GM06990 (cell line): Measurements from ENCODE around the gene EXOC3L4.

ENCODE experiments used
- DNase-seq: peaks from one replicate; pipeline ENCODE4 v3.0.0-alpha.2; 2011; ENCODE audit not compliant: insufficient read length; ENCODE audit errors: extremely low read depth
- H3K27me3 ChIP-seq: replicated peaks from 2 replicates; pipeline ENCODE4 v1.6.0; 2011; ENCODE audit warnings: low read length; ENCODE audit not compliant: control insufficient read depth, insufficient read depth
- H3K36me3 ChIP-seq: 2 replicates; pipeline ENCODE4 v1.5.1; 2011; ENCODE audit warnings: low read length; ENCODE audit not compliant: control insufficient read depth, insufficient read depth
- H3K4me3 ChIP-seq: replicated peaks from 2 replicates; pipeline ENCODE4 v1.5.1; 2011; ENCODE audit warnings: low read depth, mild to moderate bottlenecking, control low read depth, low read length
- TF ChIP-seq, protein P1 (sequence below): IDR thresholded peaks from 2 replicates; pipeline ENCODE4 v1.5.1; 2011; ENCODE audit warnings: low read length, control low read depth, mild to moderate bottlenecking, inconsistent platforms; ENCODE audit not compliant: insufficient read depth, poor library complexity, severe bottlenecking

Gene EXOC3L4

DNA sequence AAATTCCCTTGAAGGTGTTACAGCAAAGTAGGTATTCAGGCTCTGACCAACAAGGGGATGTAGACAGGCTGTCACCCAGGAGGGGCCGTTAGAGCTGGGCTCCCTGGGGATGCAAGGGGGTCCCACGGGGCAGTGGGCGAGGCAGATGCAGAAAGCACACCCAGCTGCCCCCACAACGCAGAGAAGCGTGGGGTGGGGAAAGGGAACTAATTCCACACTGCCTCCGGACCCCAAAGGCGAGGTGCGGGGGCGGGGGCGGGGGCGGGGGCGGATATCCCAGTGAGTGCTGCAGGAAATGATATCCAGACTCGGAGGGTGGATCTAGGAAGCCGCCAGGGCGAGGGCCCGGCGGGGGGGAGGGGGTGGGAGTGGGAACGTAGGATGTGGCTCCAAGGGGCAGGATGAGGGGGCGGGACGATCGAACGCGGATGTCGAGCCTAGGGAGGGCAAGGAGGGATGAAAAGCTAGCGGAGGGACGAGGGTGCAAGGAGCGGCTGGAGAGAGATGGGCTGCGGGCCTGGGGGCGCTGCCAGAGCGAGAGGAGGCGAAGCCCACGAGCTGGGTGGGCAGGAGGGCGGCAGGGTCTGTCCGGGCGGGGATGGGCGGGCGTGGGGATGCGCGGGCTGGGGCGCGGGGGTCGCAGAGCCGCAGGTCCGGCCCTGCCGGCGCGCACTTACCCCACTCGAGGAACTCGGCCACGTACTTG is 38.0 kb upstream of the EXOC3L4 start:
- Histone ChIP-seq H3K36me3 (no peaks in the 10 kb centered on the region), H3K4me3 (peak overlapping the region; percentile 79), H3K27me3 (no peaks in the 10 kb centered on the region)
- TF ChIP-seq, protein P1, sequence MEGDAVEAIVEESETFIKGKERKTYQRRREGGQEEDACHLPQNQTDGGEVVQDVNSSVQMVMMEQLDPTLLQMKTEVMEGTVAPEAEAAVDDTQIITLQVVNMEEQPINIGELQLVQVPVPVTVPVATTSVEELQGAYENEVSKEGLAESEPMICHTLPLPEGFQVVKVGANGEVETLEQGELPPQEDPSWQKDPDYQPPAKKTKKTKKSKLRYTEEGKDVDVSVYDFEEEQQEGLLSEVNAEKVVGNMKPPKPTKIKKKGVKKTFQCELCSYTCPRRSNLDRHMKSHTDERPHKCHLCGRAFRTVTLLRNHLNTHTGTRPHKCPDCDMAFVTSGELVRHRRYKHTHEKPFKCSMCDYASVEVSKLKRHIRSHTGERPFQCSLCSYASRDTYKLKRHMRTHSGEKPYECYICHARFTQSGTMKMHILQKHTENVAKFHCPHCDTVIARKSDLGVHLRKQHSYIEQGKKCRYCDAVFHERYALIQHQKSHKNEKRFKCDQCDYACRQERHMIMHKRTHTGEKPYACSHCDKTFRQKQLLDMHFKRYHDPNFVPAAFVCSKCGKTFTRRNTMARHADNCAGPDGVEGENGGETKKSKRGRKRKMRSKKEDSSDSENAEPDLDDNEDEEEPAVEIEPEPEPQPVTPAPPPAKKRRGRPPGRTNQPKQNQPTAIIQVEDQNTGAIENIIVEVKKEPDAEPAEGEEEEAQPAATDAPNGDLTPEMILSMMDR = peak; percentile 49
- no peak for DNase-seq

DNA sequence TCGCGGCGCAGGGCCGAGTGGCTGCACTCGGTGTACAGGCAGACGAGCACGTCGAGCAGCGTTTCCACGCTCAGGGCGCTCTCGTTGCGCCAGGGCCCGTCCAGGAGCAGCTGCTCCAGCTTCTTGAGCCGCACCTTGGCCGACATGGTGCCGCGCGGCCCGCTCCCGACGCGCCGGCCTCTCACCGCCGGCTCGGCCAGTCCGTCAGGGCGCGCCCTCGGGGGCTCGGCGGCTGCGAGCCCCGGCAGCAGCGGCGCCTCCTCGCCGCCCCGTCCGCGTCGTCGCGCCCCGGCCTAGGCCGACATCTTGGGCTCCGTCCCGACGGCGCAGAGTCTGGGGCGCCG is 37.5 kb upstream of the EXOC3L4 start:
- DNase-seq = no peak
- peak overlapping the region; percentile 79 for H3K4me3 ChIP-seq
- no peaks in the 10 kb centered on the region for H3K27me3 ChIP-seq
- no peaks in the 10 kb centered on the region for H3K36me3 ChIP-seq
- TF ChIP-seq, protein P1 = no peak

DNA sequence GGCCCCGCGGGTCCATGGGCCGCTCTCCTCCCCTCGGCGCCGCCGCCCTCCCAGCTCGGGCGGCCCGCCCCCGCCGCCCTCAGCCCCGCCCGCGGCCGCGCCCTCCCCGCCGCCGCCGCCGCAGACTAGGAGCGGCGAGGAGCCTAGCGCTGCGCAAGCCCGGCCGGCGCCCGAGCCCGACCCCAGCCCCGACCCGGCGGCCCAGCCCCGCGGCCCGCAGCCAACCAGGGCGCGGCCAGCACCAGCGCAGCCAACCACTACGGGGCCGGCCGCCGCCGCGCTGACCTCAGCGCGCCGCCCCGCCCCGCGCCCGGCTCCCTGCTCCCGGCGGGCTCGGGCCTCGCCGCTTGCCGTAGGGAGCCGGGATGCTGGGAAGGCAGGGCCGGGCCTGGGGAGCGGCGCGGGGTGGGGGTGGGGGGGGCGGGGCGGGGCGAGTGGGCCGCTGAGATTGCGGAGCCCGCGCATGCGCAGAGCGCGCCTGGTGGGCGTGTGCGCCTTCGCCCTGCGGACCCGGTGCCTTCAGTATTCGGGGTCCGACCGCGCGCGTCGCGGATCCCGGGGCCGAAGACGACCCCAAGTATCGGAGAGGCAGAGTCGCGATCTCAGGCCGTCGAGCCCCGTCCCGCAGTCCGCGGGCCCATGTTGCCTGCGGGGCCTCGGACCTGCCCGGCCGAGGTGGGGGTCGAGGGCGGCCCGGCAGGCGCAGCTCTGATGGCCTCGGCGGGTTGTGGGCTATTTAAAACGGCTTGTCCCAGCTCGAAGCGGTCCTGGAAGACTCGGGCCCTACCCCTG is 37.0 kb upstream of the EXOC3L4 start, which contains the start of gene CDC42BPB:
CDC42BPB (minus strand) TSS at position 178 of the 792 bp plus-strand sequence. CDS start 376 bp downstream, outside the sequence.
- no peaks in the 10 kb centered on the region for H3K36me3 ChIP-seq
- peak; percentile 91 for DNase-seq
- no peaks in the 10 kb centered on the region for H3K27me3 ChIP-seq
- H3K4me3 ChIP-seq = peak within 1 kb of the TSS; percentile 79
- TF ChIP-seq, protein P1 = no peak

DNA sequence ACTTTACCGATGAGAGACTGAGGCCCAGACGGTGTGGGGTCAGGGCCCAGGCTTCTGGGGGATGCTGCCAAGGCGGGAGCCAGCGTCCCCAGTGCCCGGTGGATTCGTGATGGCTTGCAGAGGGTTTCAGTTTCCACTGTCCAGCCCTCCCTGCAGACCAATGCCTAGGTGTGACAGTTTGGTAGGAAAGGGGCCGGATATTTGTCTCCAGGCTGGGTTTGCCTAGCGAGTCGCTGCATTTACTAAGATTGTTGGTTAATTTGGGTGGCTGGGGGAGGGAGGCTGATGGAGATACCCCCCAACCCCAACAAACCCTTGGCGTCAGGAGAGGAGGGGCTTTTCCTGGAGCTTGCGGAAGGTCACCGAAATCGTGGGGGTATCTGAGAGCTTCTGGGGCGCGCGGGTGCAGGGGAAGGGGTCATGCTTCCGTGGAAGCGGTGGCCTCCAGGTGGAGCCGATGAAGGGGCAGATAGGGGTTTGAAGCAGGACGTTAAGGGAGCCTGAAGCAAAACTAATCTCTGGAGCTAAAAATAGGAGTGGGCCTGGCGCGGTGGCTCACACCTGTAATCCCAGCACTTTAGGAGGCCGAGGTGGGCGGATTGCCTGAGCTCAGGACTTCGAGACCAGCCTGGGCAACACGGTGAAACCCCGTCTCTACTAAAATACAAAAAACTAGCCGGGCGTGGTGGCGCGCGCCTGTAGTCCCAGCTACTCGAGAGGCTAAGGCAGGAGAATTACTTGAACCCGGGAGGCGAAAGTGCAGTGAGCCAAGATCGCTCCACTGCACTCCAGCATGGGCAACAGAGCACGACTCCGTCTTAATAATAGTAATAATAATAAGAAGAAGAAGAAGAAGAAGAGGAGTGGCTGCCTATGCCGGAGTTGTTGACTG is 36.1 kb upstream of the EXOC3L4 start:
- DNase-seq = no peak
- Histone ChIP-seq H3K4me3 (peak overlapping the region; percentile 65), H3K36me3 (no peaks in the 10 kb centered on the region), H3K27me3 (no peaks in the 10 kb centered on the region)
- TF ChIP-seq, protein P1 = no peak

DNA sequence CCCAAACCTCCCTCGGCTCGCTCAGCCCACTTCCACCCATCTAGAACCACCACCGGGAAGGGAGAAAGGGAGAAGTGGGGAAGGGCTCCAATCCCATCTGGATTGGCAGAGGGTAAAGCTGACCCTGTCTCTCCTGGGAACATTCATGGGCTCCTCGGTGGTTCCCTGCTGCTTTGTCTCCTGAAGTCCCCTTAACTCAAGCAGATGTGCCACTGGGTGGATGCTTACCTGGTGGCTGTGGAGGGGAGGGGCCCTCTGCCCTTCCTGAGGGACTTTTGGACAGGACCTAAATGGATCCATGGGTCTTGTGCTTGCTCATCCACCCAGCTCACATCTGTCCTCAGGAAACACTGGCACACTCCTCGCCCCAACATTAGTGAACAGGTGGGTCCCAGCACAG is 35.0 kb upstream of the EXOC3L4 start:
- Histone ChIP-seq H3K4me3 (no peak overlapping the region), H3K36me3 (no peaks in the 10 kb centered on the region), H3K27me3 (no peaks in the 10 kb centered on the region)
- DNase-seq = no peak
- TF ChIP-seq, protein P1 = no peak
